Activated naive CD8-positive, alpha-beta T cell treated with anti-CD3 and anti-CD28 coated beads, Interleukin-2, amount 50 U/mL, for 24 hours (primary cell): ENCODE measurements around the gene EIF3K.
"Not testable (repeated sequence)": the region's sequence is repeated elsewhere in the genome, so short reads cannot be mapped to it uniquely, and the experiment has no call there.

ENCODE experiments used
- ATAC-seq: fragments of 150-1000 bp; cut with Tn5 transposase; one replicate; pipeline ENCODE4 v1.10.0; 2021
- DNase-seq: peaks from one replicate; pipeline ENCODE4 v3.0.0; 2021
- H3K27ac Mint-ChIP-seq: one replicate; pipeline ENCODE4 v1.8.0; 2021; ENCODE audit warnings: mild to moderate bottlenecking, mixed read lengths
- H3K27me3 Mint-ChIP-seq: one replicate; pipeline ENCODE4 v1.8.0; 2021; ENCODE audit warnings: mixed read lengths
- H3K36me3 Mint-ChIP-seq: one replicate; pipeline ENCODE4 v1.8.0; 2021; ENCODE audit warnings: low read depth, mixed read lengths
- H3K4me1 Mint-ChIP-seq: one replicate; pipeline ENCODE4 v1.8.0; 2021; ENCODE audit warnings: mixed read lengths
- H3K4me3 Mint-ChIP-seq: one replicate; pipeline ENCODE4 v1.8.0; 2021; ENCODE audit warnings: mild to moderate bottlenecking, moderate library complexity, mixed read lengths
- H3K9me3 Mint-ChIP-seq: one replicate; pipeline ENCODE4 v1.8.0; 2021; ENCODE audit warnings: mixed read lengths

The EIF3K gene

GRCh38 chr19:38618590-38619360 lies at the start of gene EIF3K:
Gene EIF3K, plus strand, starts transcription at chr19:38619188. Its CDS starts 81 bp downstream, at chr19:38619269.
- Mint-ChIP-seq H3K27ac (peak within 1 kb of the TSS; percentile 100), H3K27me3 (peaks cover 2% of the 10 kb centered on the region), H3K36me3 (peaks cover 32% of the 10 kb centered on the region), H3K4me3 (peak within 1 kb of the TSS; percentile 100), H3K4me1 (peaks cover 47% of the 10 kb centered on the region), H3K9me3 (no peaks in the 10 kb centered on the region)
- ATAC-seq (peak; percentile 74), DNase-seq (peak; percentile 100)

GRCh38 chr19:38569368-38569983 lies 49.5 kb upstream of the EIF3K start:
- no peak overlapping the region for H3K4me3 Mint-ChIP-seq
- ATAC-seq (no peak), DNase-seq (no peak)
- no peak overlapping the region for H3K27ac Mint-ChIP-seq
- H3K4me1 Mint-ChIP-seq, result peaks cover 4% of the 10 kb centered on the region
- no peaks in the 10 kb centered on the region for H3K36me3 Mint-ChIP-seq
- peaks cover 13% of the 10 kb centered on the region for H3K27me3 Mint-ChIP-seq
- H3K9me3 Mint-ChIP-seq, result no peaks in the 10 kb centered on the region

- H3K36me3 Mint-ChIP-seq, result no peaks in the 10 kb centered on the region
- DNase-seq (no peak), ATAC-seq (no peak)
- H3K4me1 Mint-ChIP-seq, result no peaks in the 10 kb centered on the region
- H3K27ac Mint-ChIP-seq, result no peak overlapping the region
- H3K9me3 Mint-ChIP-seq, result no peaks in the 10 kb centered on the region
- H3K4me3 Mint-ChIP-seq, result no peak overlapping the region
- peaks cover 4% of the 10 kb centered on the region for H3K27me3 Mint-ChIP-seq
These were observed 47.3 kb upstream of the EIF3K start for GRCh38 chr19:38571682-38572081.

- H3K9me3 Mint-ChIP-seq, result no peaks in the 10 kb centered on the region
- H3K4me1 Mint-ChIP-seq, result no peaks in the 10 kb centered on the region
- H3K36me3 Mint-ChIP-seq, result no peaks in the 10 kb centered on the region
- no peaks in the 10 kb centered on the region for H3K27me3 Mint-ChIP-seq
- ATAC-seq (no peak), DNase-seq (no peak)
- H3K4me3 Mint-ChIP-seq, result no peak overlapping the region
- H3K27ac Mint-ChIP-seq, result no peak overlapping the region
These were observed 41.2 kb upstream of the EIF3K start for GRCh38 chr19:38577826-38578225.

- DNase-seq, H3K27ac Mint-ChIP-seq, H3K27me3 Mint-ChIP-seq, ATAC-seq, H3K4me3 Mint-ChIP-seq, H3K4me1 Mint-ChIP-seq, H3K36me3 Mint-ChIP-seq, H3K9me3 Mint-ChIP-seq: not testable (repeated sequence)
These were observed 39.7 kb upstream of the EIF3K start for GRCh38 chr19:38579304-38579703.

- Mint-ChIP-seq H3K4me3 (no peak overlapping the region), H3K4me1 (peaks cover 4% of the 10 kb centered on the region), H3K27me3 (no peaks in the 10 kb centered on the region), H3K27ac (no peak overlapping the region), H3K36me3 (no peaks in the 10 kb centered on the region), H3K9me3 (no peaks in the 10 kb centered on the region)
- ATAC-seq (no peak), DNase-seq (no peak)
These were observed 38.9 kb upstream of the EIF3K start for GRCh38 chr19:38580080-38580479.

- no peak overlapping the region for H3K4me3 Mint-ChIP-seq
- no peak overlapping the region for H3K27ac Mint-ChIP-seq
- peaks cover 9% of the 10 kb centered on the region for H3K36me3 Mint-ChIP-seq
- ATAC-seq (no peak), DNase-seq (no peak)
- no peaks in the 10 kb centered on the region for H3K27me3 Mint-ChIP-seq
- H3K9me3 Mint-ChIP-seq, result no peaks in the 10 kb centered on the region
- H3K4me1 Mint-ChIP-seq, result peaks cover 4% of the 10 kb centered on the region
These were observed 35.6 kb upstream of the EIF3K start for GRCh38 chr19:38583219-38583984.

GRCh38 chr19:38583985-38584305 lies 35.0 kb upstream of the EIF3K start:
- no peak overlapping the region for H3K27ac Mint-ChIP-seq
- H3K9me3 Mint-ChIP-seq, result no peaks in the 10 kb centered on the region
- peaks cover 4% of the 10 kb centered on the region for H3K4me1 Mint-ChIP-seq
- DNase-seq (no peak), ATAC-seq (no peak)
- no peaks in the 10 kb centered on the region for H3K27me3 Mint-ChIP-seq
- peaks cover 9% of the 10 kb centered on the region for H3K36me3 Mint-ChIP-seq
- H3K4me3 Mint-ChIP-seq, result no peak overlapping the region

GRCh38 chr19:38587562-38587961 lies 31.4 kb upstream of the EIF3K start:
- Mint-ChIP-seq H3K27ac (no peak overlapping the region), H3K36me3 (peaks cover 17% of the 10 kb centered on the region), H3K27me3 (no peaks in the 10 kb centered on the region), H3K4me3 (no peak overlapping the region), H3K4me1 (peaks cover 4% of the 10 kb centered on the region), H3K9me3 (no peaks in the 10 kb centered on the region)
- ATAC-seq (no peak), DNase-seq (no peak)

- H3K27ac Mint-ChIP-seq, result no peak overlapping the region
- ATAC-seq (no peak), DNase-seq (no peak)
- no peaks in the 10 kb centered on the region for H3K9me3 Mint-ChIP-seq
- no peak overlapping the region for H3K4me3 Mint-ChIP-seq
- H3K4me1 Mint-ChIP-seq, result peaks cover 4% of the 10 kb centered on the region
- peaks cover 17% of the 10 kb centered on the region for H3K36me3 Mint-ChIP-seq
- no peaks in the 10 kb centered on the region for H3K27me3 Mint-ChIP-seq
These were observed 30.9 kb upstream of the EIF3K start for GRCh38 chr19:38588041-38588440.

- DNase-seq (no peak), ATAC-seq (no peak)
- H3K4me1 Mint-ChIP-seq, result no peaks in the 10 kb centered on the region
- H3K9me3 Mint-ChIP-seq, result no peaks in the 10 kb centered on the region
- peaks cover 23% of the 10 kb centered on the region for H3K36me3 Mint-ChIP-seq
- H3K4me3 Mint-ChIP-seq, result no peak overlapping the region
- H3K27me3 Mint-ChIP-seq, result no peaks in the 10 kb centered on the region
- no peak overlapping the region for H3K27ac Mint-ChIP-seq
These were observed 26.0 kb upstream of the EIF3K start for GRCh38 chr19:38592940-38593339.

GRCh38 chr19:38596057-38596981 lies 22.7 kb upstream of the EIF3K start:
- Mint-ChIP-seq H3K36me3 (peaks cover 20% of the 10 kb centered on the region), H3K9me3 (no peaks in the 10 kb centered on the region)

GRCh38 chr19:38597075-38597474 lies 21.9 kb upstream of the EIF3K start:
- Mint-ChIP-seq H3K9me3 (no peaks in the 10 kb centered on the region), H3K27ac (no peak overlapping the region), H3K27me3 (no peaks in the 10 kb centered on the region), H3K4me3 (no peak overlapping the region), H3K4me1 (no peaks in the 10 kb centered on the region), H3K36me3 (peaks cover 20% of the 10 kb centered on the region)
- no peak for ATAC-seq
- no peak for DNase-seq

More at GRCh38 chr19:38596057-38596981, 22.7 kb upstream of the EIF3K start:
- Mint-ChIP-seq H3K27me3 (no peaks in the 10 kb centered on the region), H3K4me1 (no peaks in the 10 kb centered on the region), H3K27ac (no peak overlapping the region), H3K4me3 (no peak overlapping the region)
- ATAC-seq (peak; percentile 28), DNase-seq (peak; percentile 45)

GRCh38 chr19:38599722-38600121 lies 19.3 kb upstream of the EIF3K start:
- H3K9me3 Mint-ChIP-seq, result no peaks in the 10 kb centered on the region
- peaks cover 23% of the 10 kb centered on the region for H3K36me3 Mint-ChIP-seq
- ATAC-seq (no peak), DNase-seq (no peak)
- no peak overlapping the region for H3K4me3 Mint-ChIP-seq
- H3K4me1 Mint-ChIP-seq, result no peaks in the 10 kb centered on the region
- H3K27ac Mint-ChIP-seq, result no peak overlapping the region
- H3K27me3 Mint-ChIP-seq, result no peaks in the 10 kb centered on the region
